Skin epidermis (tissue), 12 donors: ENCODE data around the gene CHMP4A.

Experiments
- H3K27ac ChIP-seq, 21 experiments: fragments of 200-600 bp; sonication (generic) in 11 of 21; one replicate each; pipeline ENCODE4 v1.5.0; 2020; ENCODE audit warnings: mild to moderate bottlenecking in 3 of 21, inconsistent platforms in 2 of 21, moderate library complexity in 2 of 21
- H3K4me3 ChIP-seq, 7 experiments: fragments of 200-600 bp; sonication (generic) in 2 of 7; one replicate each; pipeline ENCODE4 v1.5.0; 2020; ENCODE audit warnings: inconsistent platforms in 2 of 7, mild to moderate bottlenecking in 2 of 7, moderate library complexity in 1 of 7

Gene CHMP4A

DNA sequence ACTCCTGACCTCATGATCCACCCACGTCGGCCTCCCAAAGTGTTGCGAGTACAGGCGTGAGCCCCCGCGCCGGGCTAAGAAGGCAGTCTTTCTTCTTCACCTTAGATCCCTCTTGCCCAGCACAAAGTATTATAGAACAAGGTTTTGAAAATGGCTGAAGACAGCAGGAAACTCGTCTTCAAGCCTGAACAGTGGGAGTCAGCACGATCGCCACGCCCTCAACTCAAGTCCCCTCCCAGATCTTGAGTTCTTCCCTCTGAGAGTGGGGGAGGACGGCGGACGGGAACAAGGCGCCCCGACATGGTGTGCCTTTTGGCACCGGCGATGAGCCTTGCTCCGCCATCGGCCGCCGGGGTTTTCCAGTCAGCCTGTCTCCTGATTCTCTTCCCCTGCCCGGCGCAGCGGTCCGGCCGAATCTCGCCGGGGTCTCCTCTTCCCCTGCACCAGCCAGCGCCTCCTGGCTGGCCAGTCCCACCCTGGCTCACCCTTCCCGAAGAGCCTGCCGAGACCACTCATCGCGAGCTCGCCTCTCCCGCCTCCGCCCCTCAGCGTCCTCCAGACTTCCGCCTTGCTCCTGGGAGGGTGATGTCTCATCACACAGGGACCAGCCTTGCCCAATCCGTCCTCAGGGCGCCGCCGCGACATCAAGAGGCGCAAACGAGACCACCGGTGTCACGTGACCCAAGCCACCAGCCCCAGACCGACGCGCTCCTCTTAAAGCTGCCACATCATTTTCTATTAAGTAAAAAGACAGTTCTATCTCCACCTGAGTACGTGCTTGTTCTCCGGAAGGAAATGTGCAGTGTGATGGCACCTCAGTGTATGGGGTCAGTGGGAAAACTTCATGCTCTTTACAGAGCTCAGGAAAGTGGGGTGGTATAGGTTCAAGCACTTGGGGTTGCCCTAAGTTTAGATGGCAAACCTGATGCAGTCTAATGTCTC is at the start of gene CHMP4A:
Gene CHMP4A, minus strand, starts transcription at position 565 of the 942 bp plus-strand sequence. Its CDS starts 49 bp downstream, at position 516.
- Histone ChIP-seq H3K4me3 (peak within 1 kb of the TSS; percentile 45 to 85 (median 60)), H3K27ac (peak within 1 kb of the TSS; percentile 63 to 99 (median 97))

DNA sequence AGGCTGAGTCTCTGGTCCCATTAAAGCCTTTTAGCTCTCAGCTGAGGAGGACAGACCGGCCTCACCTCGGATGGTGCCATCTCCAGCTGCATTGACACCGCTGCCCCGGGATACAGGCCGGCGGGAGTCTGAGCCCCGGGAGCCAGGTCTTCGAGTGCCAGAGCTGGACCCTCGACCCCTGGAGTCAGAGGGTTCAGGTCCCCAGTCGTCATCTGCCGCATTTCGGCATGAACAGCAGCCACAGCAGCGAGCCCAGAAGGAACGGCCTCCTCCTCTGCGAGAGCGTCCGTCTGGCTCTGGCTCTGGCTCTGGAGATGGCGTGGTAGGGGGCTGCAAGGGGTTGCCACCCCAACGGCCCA is 48.7 kb upstream of the CHMP4A start:
- H3K27ac ChIP-seq = peak overlapping the region in 8 of 21 experiments; percentile 16 to 82 (median 69)
- peak overlapping the region in 4 of 7 experiments; percentile 1 to 23 (median 9) for H3K4me3 ChIP-seq

GRCh38 chr14:24261256-24261968 is 48.1 kb upstream of the CHMP4A start:
- Histone ChIP-seq H3K27ac (peak overlapping the region in 11 of 21 experiments; percentile 11 to 82 (median 45)), H3K4me3 (peak overlapping the region in 5 of 7 experiments; percentile 1 to 23 (median 7))

- peak overlapping the region in 9 of 21 experiments; percentile 11 to 82 (median 34) for H3K27ac ChIP-seq
- H3K4me3 ChIP-seq = peak overlapping the region in 4 of 7 experiments; percentile 1 to 23 (median 5)
Measured at GRCh38 chr14:24260780-24261157, 47.5 kb upstream of the CHMP4A start.

DNA sequence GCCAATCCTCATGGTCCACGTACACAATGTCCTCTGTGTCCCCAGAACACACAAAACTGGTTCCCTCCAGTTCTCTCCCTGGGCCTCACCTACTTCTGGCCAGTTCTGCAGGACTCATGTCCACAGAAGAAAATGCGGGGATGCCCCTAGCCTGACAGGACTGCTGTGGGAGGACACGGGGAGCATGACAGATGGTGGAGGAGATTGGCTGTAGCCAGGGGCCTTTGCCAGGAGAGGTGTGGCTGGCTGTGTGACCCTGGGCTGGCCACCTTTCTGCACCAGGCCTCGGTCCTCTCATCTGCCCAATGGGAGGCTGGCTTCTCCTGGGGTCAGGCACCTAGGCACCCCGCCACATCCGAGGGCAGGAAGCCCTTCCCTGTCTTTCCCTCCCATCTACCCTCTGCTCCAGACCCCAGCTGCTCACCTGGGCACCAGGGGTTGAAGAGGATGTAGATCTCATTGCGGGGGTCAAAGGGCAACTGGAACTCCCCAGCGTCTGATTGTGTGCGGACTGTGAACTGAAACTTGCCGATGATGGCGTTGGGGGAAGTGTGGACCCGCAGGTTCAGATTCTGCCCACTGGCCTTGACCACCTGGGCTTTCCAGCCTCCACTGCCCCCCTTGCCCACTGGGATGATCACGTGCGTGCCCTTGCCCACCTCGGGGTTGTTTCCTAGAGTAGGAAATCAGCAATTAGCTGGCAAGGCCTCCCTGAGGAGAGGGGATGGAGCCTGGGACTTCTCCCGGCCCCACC is 46.9 kb upstream of the CHMP4A start:
- peak overlapping the region in 9 of 21 experiments; percentile 5 to 82 (median 36) for H3K27ac ChIP-seq
- H3K4me3 ChIP-seq = no peak overlapping the region

GRCh38 chr14:24259282-24260025 is 46.2 kb upstream of the CHMP4A start:
- Histone ChIP-seq H3K27ac (peak overlapping the region in 12 of 21 experiments; percentile 2 to 82 (median 46)), H3K4me3 (no peak overlapping the region)

- no peak overlapping the region for H3K4me3 ChIP-seq
- peak overlapping the region in 7 of 21 experiments; percentile 2 to 69 (median 41) for H3K27ac ChIP-seq
Measured at GRCh38 chr14:24258548-24259265, 45.4 kb upstream of the CHMP4A start.

GRCh38 chr14:24258119-24258518 is 44.8 kb upstream of the CHMP4A start:
- H3K27ac ChIP-seq = peak overlapping the region in 1 of 21 experiments; percentile 21
- no peak overlapping the region for H3K4me3 ChIP-seq

DNA sequence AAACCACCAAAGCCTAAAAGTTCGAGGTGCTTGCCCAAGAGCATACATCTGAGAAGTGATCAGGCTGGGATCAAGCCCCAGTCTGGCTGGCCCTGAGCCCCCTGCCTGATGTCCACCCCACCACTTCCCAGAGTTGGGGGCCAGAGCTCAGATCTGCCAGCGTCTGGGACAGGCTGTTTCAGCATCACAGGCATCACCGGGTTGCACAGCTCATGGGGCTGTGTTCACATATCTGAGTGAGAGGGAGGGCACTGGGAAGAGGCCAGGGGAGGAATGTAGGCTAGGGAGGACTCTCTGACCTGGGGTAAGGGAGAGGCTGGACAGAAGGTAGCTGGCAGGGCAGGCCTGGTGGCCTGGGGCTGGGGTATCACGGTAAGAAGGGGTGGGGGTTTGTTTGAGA is 43.7 kb upstream of the CHMP4A start:
- H3K27ac ChIP-seq = no peak overlapping the region

GRCh38 chr14:24255931-24256711 is 42.8 kb upstream of the CHMP4A start:
- Histone ChIP-seq H3K4me3 (no peak overlapping the region), H3K27ac (no peak overlapping the region)

More for the DNA sequence above, 43.7 kb upstream of the CHMP4A start:
- H3K4me3 ChIP-seq = no peak overlapping the region

DNA sequence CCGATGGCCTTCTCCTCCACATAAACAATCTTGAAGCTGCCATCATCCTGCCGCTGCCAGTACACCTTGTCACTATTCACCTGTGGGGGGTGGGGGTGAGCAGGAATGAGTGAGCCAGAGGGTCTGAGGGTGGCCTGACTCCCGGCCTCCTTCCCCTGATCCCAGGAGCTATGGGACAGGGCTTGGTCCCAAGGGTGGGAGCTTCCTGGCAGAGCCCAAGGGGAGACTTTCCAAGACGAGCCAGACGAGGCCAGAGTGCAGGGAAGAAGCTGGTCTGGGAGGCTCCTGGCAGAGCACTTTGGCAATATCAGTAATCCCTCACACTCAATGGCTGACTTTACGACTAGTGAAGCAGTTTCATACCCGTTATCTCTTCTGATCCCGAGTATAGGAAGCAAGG is 42.1 kb upstream of the CHMP4A start:
- no peak overlapping the region for H3K4me3 ChIP-seq
- no peak overlapping the region for H3K27ac ChIP-seq

DNA sequence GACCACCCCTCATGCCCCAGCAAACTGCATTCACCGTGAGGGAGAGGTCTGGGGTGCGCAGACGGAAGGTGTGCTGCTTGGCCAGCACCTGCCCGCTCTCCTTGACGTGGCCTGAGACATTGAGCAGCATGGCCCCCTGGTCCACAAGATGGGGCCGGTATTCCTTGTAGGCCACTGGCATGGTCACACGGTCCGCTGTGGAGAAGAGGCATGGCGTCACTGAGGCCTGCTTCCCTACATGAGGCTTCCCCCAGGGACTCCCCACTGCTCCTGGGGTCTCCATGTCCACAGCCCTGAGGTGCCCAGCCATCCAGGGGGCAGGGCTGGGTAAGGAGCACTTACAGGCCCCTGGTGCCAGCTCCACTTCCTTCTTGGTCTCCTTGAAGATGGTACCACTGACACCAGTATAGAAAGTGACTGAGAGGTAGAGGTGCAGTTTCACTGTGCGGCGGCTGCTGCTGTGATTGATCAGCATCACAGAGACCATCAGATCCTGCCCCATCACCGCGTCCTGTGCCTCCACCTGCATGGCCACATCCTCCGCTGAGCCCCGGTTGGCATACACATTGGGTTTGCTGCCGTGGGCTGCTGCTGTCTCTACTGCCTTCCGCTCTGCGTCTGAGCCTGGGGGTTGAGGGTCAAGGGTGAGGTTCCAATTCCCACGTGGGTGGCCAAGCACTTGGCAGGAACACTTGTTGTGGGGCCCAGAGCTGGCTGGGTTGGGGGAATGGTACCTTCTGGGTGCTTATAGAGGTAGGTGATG is 41.5 kb upstream of the CHMP4A start:
- no peak overlapping the region for H3K4me3 ChIP-seq
- H3K27ac ChIP-seq = no peak overlapping the region

- no peak overlapping the region for H3K4me3 ChIP-seq
- no peak overlapping the region for H3K27ac ChIP-seq
Measured at GRCh38 chr14:24253936-24254335, 40.6 kb upstream of the CHMP4A start.

GRCh38 chr14:24252289-24253124 is 39.2 kb upstream of the CHMP4A start:
- H3K27ac ChIP-seq = peak overlapping the region in 4 of 21 experiments; percentile 16 to 41 (median 21)
- H3K4me3 ChIP-seq = no peak overlapping the region

- H3K27ac ChIP-seq = peak overlapping the region in 4 of 21 experiments; percentile 16 to 41 (median 21)
- no peak overlapping the region for H3K4me3 ChIP-seq
Measured at GRCh38 chr14:24251880-24252288, 38.6 kb upstream of the CHMP4A start.

DNA sequence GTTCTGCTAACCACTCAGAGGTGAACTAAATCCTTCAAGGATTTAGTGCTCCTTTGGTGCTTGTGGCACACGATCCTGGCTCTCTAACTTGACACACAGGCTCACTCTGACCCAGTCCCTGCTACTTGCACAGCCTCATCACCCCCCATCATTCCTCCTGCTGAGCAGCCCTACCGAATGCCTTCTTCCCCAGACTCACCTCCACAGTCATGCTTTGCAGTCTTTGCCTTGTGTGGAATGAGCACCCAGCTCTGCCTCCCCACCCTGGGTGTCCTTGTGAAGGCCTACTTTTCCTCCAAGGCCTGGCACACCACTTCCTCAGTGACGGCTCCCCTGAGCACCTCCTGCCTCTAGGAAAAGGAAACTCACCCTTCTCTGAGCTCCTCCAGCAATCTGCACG is 37.1 kb upstream of the CHMP4A start:
- H3K27ac ChIP-seq = peak overlapping the region in 1 of 21 experiments; percentile 29
- no peak overlapping the region for H3K4me3 ChIP-seq
